Endothelial cell of umbilical vein (primary cell): ENCODE results near the gene CBX6. TPM values are rescaled to one million over a fixed set of nuclear protein-coding genes. Genes with fewer than 3 reads are reported as not detected.

Experiments
- BruUV-seq: library from RNA; stranded (reverse); fragments of 400-500 nt; replicated peaks from 2 replicates; lab custom pipeline; 2021; lab: Mats Ljungman, UMichigan
- CTCF ChIA-PET: fragments of 300-600, 350-600 bp; sonication (Branson Sonifier 250); formaldehyde crosslinking; loops from one replicate; lab custom pipeline; 2021; ENCODE audit warnings: antibody characterized with exemption, inconsistent platforms; lab: Charles Lee
- POLR2A ChIA-PET: fragments of 300-600, 350-600 bp; sonication (Branson Sonifier 250); formaldehyde crosslinking; loops from one replicate; lab custom pipeline; 2021; ENCODE audit warnings: antibody characterized with exemption, inconsistent platforms; lab: Charles Lee
- DNase-seq: peaks from one replicate; pipeline ENCODE4 v3.0.0-alpha.2; 2011; ENCODE audit warnings: low read depth, low spot score
- FAIRE-seq: peaks from 2 replicates; lab custom pipeline; 2011; peaks lifted over from hg19 to GRCh38; lab: Jason Lieb, UNC
- H2AFZ ChIP-seq: 2 replicates; pipeline ENCODE4 v1.6.0; 2012; ENCODE audit warnings: low read depth, low read length, control low read depth, inconsistent platforms
- H3K27ac ChIP-seq: 2 replicates; pipeline ENCODE4 v1.5.1; 2011; ENCODE audit warnings: low read depth, mild to moderate bottlenecking, control low read depth, low read length, moderate library complexity; ENCODE audit not compliant: insufficient read depth
- H3K27me3 ChIP-seq, 2 experiments: 2 replicates each; pipeline versions ENCODE4 v1.6.0 to v1.6.1; 2011; ENCODE audit warnings: low read length in 2 of 2, mixed read lengths in 1 of 2; ENCODE audit not compliant: control insufficient read depth in 2 of 2, insufficient read depth in 2 of 2
- H3K36me3 ChIP-seq, 2 experiments: 2 replicates in 1 of 2; 3 replicates in 1 of 2; pipeline ENCODE4 v1.5.1; 2011; ENCODE audit warnings: low read length in 2 of 2, mild to moderate bottlenecking in 1 of 2, moderate library complexity in 1 of 2; ENCODE audit not compliant: control insufficient read depth in 2 of 2, insufficient read depth in 2 of 2; ENCODE audit errors: extremely low read depth in 1 of 2
- H3K4me1 ChIP-seq: 3 replicates; pipeline ENCODE4 v1.5.1; 2011; ENCODE audit warnings: mild to moderate bottlenecking, low read length; ENCODE audit not compliant: control insufficient read depth, insufficient read depth; ENCODE audit errors: extremely low read depth
- H3K4me2 ChIP-seq: 2 replicates; pipeline ENCODE4 v1.6.1; 2011; ENCODE audit warnings: low read length, control low read depth, mixed read lengths; ENCODE audit not compliant: insufficient read depth
- H3K4me3 ChIP-seq, 3 experiments: fragments of 200-600 bp in 1 of 3; sonication (generic), shearing (Covaris generic) in 1 of 3; replicated peaks in 1 of 3; 2 replicates each; pipeline ENCODE4 v1.5.1; 2011 to 2016; ENCODE audit warnings: control low read depth in 3 of 3, low read length in 3 of 3, mild to moderate bottlenecking in 2 of 3, inconsistent platforms in 1 of 3, low read depth in 1 of 3, moderate library complexity in 1 of 3; ENCODE audit not compliant: insufficient read depth in 1 of 3
- H3K79me2 ChIP-seq: 2 replicates; pipeline ENCODE4 v1.6.0; 2012; ENCODE audit warnings: low read length, inconsistent platforms; ENCODE audit not compliant: control insufficient read depth, insufficient read depth
- H3K9ac ChIP-seq: replicated peaks from 2 replicates; pipeline ENCODE3; 2011; ENCODE audit warnings: low read length, control low read depth; ENCODE audit not compliant: insufficient read depth; ENCODE audit errors: extremely low read depth
- H3K9me1 ChIP-seq: replicated peaks from 3 replicates; pipeline ENCODE4 v1.6.0; 2011; ENCODE audit warnings: mild to moderate bottlenecking, low read length; ENCODE audit not compliant: control insufficient read depth, insufficient read depth; ENCODE audit errors: extremely low read depth
- H3K9me3 ChIP-seq: replicated peaks from 2 replicates; pipeline ENCODE4 v1.5.1; 2012; ENCODE audit warnings: low read length, inconsistent platforms; ENCODE audit not compliant: control insufficient read depth, insufficient read depth
- H4K20me1 ChIP-seq: replicated peaks from 2 replicates; pipeline ENCODE3; 2011; ENCODE audit warnings: mild to moderate bottlenecking, low read length; ENCODE audit not compliant: control insufficient read depth, insufficient read depth; ENCODE audit errors: extremely low read depth
- EZH2 ChIP-seq: IDR thresholded peaks from 2 replicates; pipeline ENCODE4 v1.6.1; 2012; ENCODE audit warnings: borderline replicate concordance, low read depth, mild to moderate bottlenecking, moderate library complexity, low read length, inconsistent platforms; ENCODE audit not compliant: severe bottlenecking
- FOS ChIP-seq: IDR thresholded peaks from 2 replicates; pipeline ENCODE4 v1.6.1; 2011; ENCODE audit warnings: mild to moderate bottlenecking, low read length, moderate library complexity, borderline replicate concordance; ENCODE audit not compliant: insufficient read depth
- GATA2 ChIP-seq: IDR thresholded peaks from 2 replicates; pipeline ENCODE4 v1.7.0; 2011; ENCODE audit warnings: low read depth, mild to moderate bottlenecking, moderate library complexity, mixed read lengths, low read length; ENCODE audit not compliant: insufficient read length, insufficient read depth
- JUN ChIP-seq: IDR thresholded peaks from 2 replicates; pipeline ENCODE4 v1.6.1; 2011; ENCODE audit warnings: borderline replicate concordance, low read depth; ENCODE audit not compliant: insufficient read length, insufficient read depth
- MYC ChIP-seq: IDR thresholded peaks from one replicate; pipeline ENCODE4 v1.6.1; 2011; ENCODE audit warnings: mild to moderate bottlenecking, low read depth, low read length
- POLR2A ChIP-seq: IDR thresholded peaks from 2 replicates; pipeline ENCODE4 v1.6.1; 2012; ENCODE audit warnings: low read depth, mild to moderate bottlenecking, control low read depth, low read length
- POLR2AphosphoS5 ChIP-seq: IDR thresholded peaks from 2 replicates; pipeline ENCODE4 v1.6.1; 2012; ENCODE audit warnings: low read depth, mild to moderate bottlenecking, control low read depth, low read length, moderate library complexity; ENCODE audit not compliant: insufficient read depth
- dilution Hi-C: fragments of 300-500 bp; cut with MboI; formaldehyde crosslinking; loops from one replicate; pipeline ENCODE4 v1.15.0; 2019; ENCODE audit warnings: low sequenced_read_pairs; ENCODE audit not compliant: extremely low pct_ligation_motif_present
- intact Hi-C: fragments of 100-400 bp; cut with micrococcal nuclease; formaldehyde crosslinking; loops from one replicate; pipeline ENCODE4 v1.10.0; 2022
- polyA plus RNA-seq, 4 experiments: library from polyadenylated mRNA; depleted of rRNA in 3 of 4; stranded (reverse) in 3 of 4; unstranded in 1 of 4; fragments of >200 nt; gene quantifications; 2 replicates each; pipeline versions ENCODE4 v1.2.1 to v1.2.3, GENCODE V29; 2011 to 2012; ENCODE audit warnings: missing spikeins in 1 of 4
- total RNA-seq: library from RNA; stranded (reverse); gene quantifications from 2 replicates; pipeline ENCODE4 v1.2.3, GENCODE V29; 2021
- TF ChIP-seq, protein P1 (sequence below): IDR thresholded peaks from 2 replicates; pipeline ENCODE4 v1.6.1; 2011; ENCODE audit not compliant: insufficient read depth, insufficient read length
- TF ChIP-seq, protein P2 (sequence below), 2 donors: IDR thresholded peaks; 1 replicate in 1 of 2; 2 replicates in 1 of 2; pipeline ENCODE4 v1.5.1; 2011; ENCODE audit warnings: low read length in 2 of 2, mild to moderate bottlenecking in 2 of 2, moderate library complexity in 2 of 2, control low read depth in 1 of 2, inconsistent platforms in 1 of 2, low read depth in 1 of 2; ENCODE audit not compliant: insufficient read depth in 1 of 2; ENCODE audit errors: extremely low read depth in 1 of 2

Gene CBX6
- total and polyA plus RNA-seq, 2 donors (not counting 3 experiments of a cell fraction or from before 2014, with no cell fraction given): 14.9 to 62.6 TPM

DNA sequence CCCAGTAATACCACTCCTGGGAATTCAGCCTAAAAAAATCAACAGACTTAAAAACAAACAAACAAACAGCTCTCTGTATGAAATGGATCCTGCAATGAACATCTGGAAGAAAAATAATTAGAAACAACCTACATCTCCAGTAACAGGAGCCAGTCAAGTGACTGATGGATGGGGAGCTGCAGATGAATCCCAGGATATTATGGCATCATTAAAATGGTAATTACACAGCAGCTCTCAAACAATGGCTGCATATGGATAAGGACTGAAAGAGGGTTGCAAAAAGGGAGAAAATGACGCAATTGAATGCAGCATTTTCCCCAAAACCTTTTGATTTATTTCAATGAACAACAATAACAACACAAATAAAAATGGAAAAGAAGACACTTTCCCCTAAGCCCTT is 32.3 kb downstream of the CBX6 start:
- peaks cover 13 to 19% of the 10 kb centered on the region in 2 experiments for H3K27me3 ChIP-seq
- H4K20me1 ChIP-seq: no peaks in the 10 kb centered on the region
- DNase-seq (no peak), FAIRE-seq (no peak)
- no peak overlapping the region for H3K27ac ChIP-seq
- no peak overlapping the region for H3K9ac ChIP-seq
- POLR2A ChIA-PET: no interaction called here
- no peak overlapping the region for H3K4me3 ChIP-seq
- no peak overlapping the region for H2AFZ ChIP-seq
- CTCF ChIA-PET: interaction anchor here (1.0 to 14.8 kb wide), 2 partner anchors 31 to 72 kb away, joined by 4 to 198 read pairs; no protein-coding TSS in a partner anchor
- H3K9me3 ChIP-seq: no peaks in the 10 kb centered on the region
- H3K79me2 ChIP-seq: no peaks in the 10 kb centered on the region
- dilution Hi-C loops: no loop called here
- H3K4me2 ChIP-seq: no peak overlapping the region
- H3K4me1 ChIP-seq: peaks cover 3% of the 10 kb centered on the region
- intact Hi-C loops: no loop called here
- H3K36me3 ChIP-seq: no peaks in the 10 kb centered on the region
- TF ChIP-seq EZH2: no peak
- TF ChIP-seq, protein P1, sequence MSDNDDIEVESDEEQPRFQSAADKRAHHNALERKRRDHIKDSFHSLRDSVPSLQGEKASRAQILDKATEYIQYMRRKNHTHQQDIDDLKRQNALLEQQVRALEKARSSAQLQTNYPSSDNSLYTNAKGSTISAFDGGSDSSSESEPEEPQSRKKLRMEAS: no peak
- TF ChIP-seq POLR2A: no peak
- TF ChIP-seq, protein P2, sequence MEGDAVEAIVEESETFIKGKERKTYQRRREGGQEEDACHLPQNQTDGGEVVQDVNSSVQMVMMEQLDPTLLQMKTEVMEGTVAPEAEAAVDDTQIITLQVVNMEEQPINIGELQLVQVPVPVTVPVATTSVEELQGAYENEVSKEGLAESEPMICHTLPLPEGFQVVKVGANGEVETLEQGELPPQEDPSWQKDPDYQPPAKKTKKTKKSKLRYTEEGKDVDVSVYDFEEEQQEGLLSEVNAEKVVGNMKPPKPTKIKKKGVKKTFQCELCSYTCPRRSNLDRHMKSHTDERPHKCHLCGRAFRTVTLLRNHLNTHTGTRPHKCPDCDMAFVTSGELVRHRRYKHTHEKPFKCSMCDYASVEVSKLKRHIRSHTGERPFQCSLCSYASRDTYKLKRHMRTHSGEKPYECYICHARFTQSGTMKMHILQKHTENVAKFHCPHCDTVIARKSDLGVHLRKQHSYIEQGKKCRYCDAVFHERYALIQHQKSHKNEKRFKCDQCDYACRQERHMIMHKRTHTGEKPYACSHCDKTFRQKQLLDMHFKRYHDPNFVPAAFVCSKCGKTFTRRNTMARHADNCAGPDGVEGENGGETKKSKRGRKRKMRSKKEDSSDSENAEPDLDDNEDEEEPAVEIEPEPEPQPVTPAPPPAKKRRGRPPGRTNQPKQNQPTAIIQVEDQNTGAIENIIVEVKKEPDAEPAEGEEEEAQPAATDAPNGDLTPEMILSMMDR (IDR thresholded peaks at IDR 0.05; ENCODE audit: extremely low read depth in 1 of 2, insufficient read depth in 1 of 2, low read depth in 1 of 2, low read length in 2 of 2): no peak
- no peak for TF ChIP-seq JUN
- no peak for TF ChIP-seq GATA2
- no peak for TF ChIP-seq FOS
- no peak for TF ChIP-seq MYC
- no peak for TF ChIP-seq POLR2AphosphoS5
- H3K9me1 ChIP-seq: no peaks in the 10 kb centered on the region
- BruUV-seq: no TSS peak
